Frontal cortex (tissue), 4 donors: Measurements from ENCODE around the gene MTRF1. TPM values are rescaled to one million over a fixed set of nuclear protein-coding genes. Genes with fewer than 3 reads are reported as not detected.
"Not testable (repeated sequence)": the region's sequence is repeated elsewhere in the genome, so short reads cannot be mapped to it uniquely, and the experiment has no call there.

ENCODE experiments used
- DNase-seq, 2 donors: peaks; one replicate each; pipeline ENCODE4 v3.0.0; 2012; ENCODE audit warnings: low spot score in 2 of 2
- FAIRE-seq: peaks from 2 replicates; lab custom pipeline; 2012; peaks lifted over from hg19 to GRCh38; lab: Jason Lieb, UNC
- total RNA-seq: library from RNA; depleted of rRNA; stranded (reverse); fragments of >200 nt; gene quantifications from one replicate; pipeline ENCODE4 v1.2.3, GENCODE V29; 2014
- donor health status: control.
- donor health status: control.
- donor health status: control.

Gene MTRF1
- total RNA-seq, 1 donor from 2014 or later: 24.5 TPM

DNA sequence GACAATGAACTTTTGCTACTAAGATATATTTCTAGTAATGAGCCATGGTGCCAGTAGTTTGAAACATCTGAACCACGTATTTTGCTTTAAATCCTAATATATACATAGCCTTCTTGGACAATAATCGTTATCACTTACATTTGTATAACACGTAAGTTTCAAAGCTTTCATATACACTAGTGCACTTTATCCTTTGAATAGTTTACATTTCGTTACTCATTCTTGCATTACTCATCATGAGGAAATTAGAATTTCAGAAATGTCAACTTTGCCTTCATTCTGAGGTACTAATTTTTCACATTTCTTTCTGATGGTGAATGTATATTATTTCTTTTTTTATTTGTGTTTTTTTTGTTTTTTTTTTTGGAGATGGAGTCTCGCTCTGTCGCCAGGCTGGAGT, 74.8 kb downstream of the MTRF1 start:
- FAIRE-seq (no peak), DNase-seq (no peak)

DNA sequence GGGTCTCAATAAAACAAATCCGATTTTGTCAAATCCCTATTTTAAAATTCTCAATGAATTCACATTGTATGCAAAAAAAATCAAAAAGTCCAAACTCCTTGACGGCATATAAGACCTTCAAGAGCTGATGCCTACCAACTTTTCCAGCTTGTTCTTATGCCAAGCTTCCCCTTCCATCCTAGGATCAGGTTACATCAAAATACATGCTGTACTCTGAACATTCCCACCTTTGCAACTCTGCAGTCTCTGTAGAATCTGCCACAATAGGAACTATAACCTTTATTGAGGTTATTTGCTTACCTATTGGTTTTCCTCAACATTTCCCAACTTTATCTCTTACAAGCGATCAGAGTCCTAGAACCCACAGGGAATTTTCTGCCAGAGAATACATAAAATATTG, 76.9 kb downstream of the MTRF1 start:
- DNase-seq: no peak
- FAIRE-seq: no peak

DNA sequence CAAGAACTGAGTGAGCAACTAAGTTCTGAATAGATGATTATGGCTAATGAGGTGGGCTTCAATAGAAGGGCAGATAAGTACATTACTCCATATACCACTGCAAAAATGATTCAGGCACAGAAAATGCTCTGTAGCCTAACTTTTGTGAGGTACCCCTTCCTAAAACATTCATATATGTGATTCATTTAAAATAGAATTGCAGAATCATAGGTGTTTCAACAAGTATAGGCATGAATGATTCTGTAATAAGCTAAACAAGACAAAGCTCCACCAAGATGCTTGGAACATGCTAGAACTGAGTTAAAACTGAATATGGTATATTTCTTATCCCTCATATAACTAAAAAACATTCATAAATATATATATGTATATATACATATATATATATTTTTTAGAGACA, 81.1 kb downstream of the MTRF1 start:
- DNase-seq (no peak), FAIRE-seq (no peak)

DNA sequence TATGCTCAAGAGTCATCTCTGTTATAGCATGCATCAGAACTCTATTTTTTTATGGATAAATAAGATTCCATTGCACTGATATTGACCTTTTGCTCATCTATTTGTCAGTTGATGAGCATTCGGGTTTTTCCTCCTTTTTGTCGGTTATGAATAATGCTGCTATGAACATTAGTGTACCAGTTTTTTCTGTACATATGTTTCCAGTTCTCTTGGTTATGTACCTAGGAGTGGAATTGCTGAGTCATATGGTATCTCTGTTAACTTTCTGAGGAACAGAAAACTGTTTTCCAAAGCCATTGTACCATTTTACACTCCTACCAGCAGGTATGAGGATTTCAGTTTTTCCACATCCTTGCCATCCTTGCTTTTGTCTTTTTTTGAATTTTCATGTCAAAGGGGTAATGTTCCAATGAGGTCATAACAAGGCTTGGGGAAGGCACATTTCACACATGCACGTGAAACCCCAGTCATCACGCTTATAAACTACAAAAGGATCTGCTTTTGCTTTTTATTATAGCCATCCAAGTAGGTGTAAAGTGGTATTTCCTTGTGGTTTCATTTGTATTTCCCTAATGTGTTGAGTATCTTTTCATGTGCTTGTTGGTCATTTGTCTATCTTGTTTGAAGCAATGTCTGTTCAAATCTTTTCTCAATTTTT, 83.7 kb downstream of the MTRF1 start:
- no peak for FAIRE-seq
- DNase-seq: no peak

DNA sequence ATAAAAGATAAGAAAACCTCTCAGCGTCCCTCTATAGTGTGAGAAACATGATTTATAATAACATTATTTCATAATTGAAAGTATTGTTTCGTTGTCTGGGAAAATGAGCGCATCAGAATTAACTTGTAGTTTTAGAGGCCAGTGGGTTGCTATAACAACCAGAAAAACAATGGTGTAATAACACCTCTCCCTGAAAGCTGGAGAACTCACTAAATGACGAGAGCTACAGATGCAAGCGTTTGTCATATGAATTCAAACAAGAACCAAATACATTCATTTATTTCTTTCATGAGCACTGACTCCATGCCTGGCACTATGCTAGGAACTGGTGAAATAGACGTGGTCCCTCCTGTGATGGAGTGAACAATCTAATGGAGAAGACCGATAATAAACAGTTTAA, 85.3 kb downstream of the MTRF1 start:
- no peak for DNase-seq

DNA sequence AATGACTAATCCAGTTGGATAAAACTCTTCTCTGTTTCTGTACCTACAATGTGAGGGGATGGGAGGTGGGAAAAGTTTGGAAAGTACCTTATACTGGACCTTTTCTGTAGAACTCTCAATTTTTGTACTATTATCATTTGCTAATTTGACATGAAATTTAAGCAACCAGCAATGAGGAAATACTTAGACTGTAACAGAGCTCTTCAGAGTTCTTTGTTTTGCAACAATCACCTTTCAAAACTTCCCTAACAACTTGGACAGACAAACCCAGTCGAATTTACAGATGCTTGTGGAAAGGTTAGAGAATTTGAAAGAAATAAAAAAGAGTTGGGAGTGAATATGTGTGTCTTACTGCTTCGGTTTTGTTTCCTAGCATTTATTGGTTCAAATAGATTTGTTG, 85.8 kb downstream of the MTRF1 start:
- no peak for DNase-seq
- FAIRE-seq: no peak

More for the DNA sequence above, 85.3 kb downstream of the MTRF1 start:
- no peak for FAIRE-seq

DNA sequence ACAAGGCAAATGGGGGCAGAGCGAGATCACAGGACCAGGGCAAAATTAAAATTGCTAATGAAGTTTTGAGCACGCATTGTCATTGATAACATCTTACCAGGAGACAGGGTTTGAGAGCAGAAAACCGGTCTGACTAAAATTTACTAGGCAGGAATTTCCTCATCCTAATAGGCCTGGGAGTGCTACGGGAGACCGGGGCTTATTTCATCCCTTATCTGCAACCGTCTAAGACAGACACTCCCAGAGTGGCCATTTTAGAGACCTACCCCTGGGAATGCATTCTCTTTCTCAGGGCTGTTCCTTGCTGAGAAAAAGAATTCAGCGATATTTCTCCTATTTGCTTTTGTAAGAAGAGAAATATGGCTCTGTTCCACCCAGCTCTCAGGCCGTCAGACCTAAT, 87.8 kb downstream of the MTRF1 start:
- not testable (repeated sequence) for DNase-seq, FAIRE-seq

Other genes with a start within 250 kb of the MTRF1 start
- 8.2 TPM for gene ELF1, start 244.3 kb downstream of the MTRF1 start, total RNA-seq
- gene WBP4, start 202.1 kb downstream of the MTRF1 start, total RNA-seq: 13.9 TPM
- gene KBTBD6, start 130.8 kb downstream of the MTRF1 start, total RNA-seq: 101 TPM
- gene KBTBD7, start 69.0 kb downstream of the MTRF1 start, total RNA-seq: 49.7 TPM
- 61.1 TPM for gene NAA16, start 47.7 kb upstream of the MTRF1 start, total RNA-seq
- 17.1 TPM for gene RGCC, start 194.0 kb upstream of the MTRF1 start, total RNA-seq